Keratinocyte (primary cell): ENCODE data around the gene RPS15A.

Source experiments
- EZH2 ChIP-seq: IDR thresholded peaks from one replicate; pipeline ENCODE4 v1.6.1; 2012; ENCODE audit warnings: inconsistent platforms, mild to moderate bottlenecking, low read length, moderate library complexity
- TF ChIP-seq, protein P1 (sequence below), 3 experiments: IDR thresholded peaks in 1 of 3; conservative IDR thresholded peaks in 1 of 3; optimal IDR thresholded peaks in 1 of 3; 2 replicates in 2 of 3; 3 replicates in 1 of 3; pipeline versions ENCODE3 to v1.5.1; 2011; ENCODE audit warnings: low read length in 3 of 3, mild to moderate bottlenecking in 3 of 3, moderate library complexity in 2 of 3, control low read depth in 1 of 3, inconsistent platforms in 1 of 3; ENCODE audit not compliant: insufficient read depth in 2 of 3; ENCODE audit errors: extremely low read depth in 1 of 3

DNA sequence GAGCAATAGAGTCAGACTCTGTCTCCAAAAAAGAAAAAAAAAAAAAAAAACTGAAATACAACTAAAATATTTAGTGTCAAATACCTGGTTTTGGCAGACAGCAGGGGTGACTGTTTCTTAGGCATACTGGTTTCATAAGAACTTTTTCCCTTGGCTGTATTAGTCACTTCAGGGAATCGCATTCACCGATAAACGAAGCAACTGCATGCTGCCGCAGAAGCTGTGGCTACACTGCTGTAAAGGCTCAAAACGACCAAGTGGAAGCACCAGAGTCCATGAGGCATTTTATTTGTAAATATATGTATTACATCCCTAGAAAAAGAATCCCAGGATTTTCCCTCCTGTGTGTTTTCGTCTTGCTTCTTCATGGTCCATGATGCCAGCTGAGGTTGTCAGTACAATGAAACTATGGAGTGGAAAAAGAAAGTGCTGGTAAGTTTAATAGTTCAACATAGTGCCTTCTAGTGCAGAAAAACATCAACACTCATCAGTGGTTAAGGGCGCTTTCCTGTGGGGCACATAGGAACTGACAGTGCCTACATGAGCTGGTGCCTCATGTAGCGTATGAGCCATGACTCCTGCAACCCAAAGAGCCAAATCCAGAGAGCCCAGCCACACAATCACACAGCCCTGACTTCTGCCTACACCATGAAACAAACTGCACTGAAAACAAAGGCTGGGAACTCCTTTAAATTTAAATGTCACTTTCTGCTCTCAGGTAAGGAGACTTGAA lies 7.3 kb downstream of the RPS15A start:
- TF ChIP-seq, protein P1, sequence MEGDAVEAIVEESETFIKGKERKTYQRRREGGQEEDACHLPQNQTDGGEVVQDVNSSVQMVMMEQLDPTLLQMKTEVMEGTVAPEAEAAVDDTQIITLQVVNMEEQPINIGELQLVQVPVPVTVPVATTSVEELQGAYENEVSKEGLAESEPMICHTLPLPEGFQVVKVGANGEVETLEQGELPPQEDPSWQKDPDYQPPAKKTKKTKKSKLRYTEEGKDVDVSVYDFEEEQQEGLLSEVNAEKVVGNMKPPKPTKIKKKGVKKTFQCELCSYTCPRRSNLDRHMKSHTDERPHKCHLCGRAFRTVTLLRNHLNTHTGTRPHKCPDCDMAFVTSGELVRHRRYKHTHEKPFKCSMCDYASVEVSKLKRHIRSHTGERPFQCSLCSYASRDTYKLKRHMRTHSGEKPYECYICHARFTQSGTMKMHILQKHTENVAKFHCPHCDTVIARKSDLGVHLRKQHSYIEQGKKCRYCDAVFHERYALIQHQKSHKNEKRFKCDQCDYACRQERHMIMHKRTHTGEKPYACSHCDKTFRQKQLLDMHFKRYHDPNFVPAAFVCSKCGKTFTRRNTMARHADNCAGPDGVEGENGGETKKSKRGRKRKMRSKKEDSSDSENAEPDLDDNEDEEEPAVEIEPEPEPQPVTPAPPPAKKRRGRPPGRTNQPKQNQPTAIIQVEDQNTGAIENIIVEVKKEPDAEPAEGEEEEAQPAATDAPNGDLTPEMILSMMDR (optimal IDR thresholded peaks at IDR 0.05 in 1 of 3, IDR thresholded peaks at IDR 0.05 in 1 of 3, conservative IDR thresholded peaks at IDR 0.05 in 1 of 3; ENCODE audit: extremely low read depth in 1 of 3, insufficient read depth in 2 of 3, low read length in 3 of 3), result no peak
- TF ChIP-seq EZH2, result no peak
